Liver (tissue), 9 donors: ENCODE data around the gene CCR9. TPM values are rescaled to one million over a fixed set of nuclear protein-coding genes. Genes with fewer than 3 reads are reported as not detected.

Source experiments
- DNase-seq: peaks from one replicate; pipeline ENCODE4 v3.0.0-alpha.2; 2017; ENCODE audit warnings: low spot score
- H3K27ac ChIP-seq, 2 donors: one replicate each; pipeline ENCODE4 v1.7.0; 2013; ENCODE audit warnings: inconsistent platforms in 2 of 2, low read length in 2 of 2, control low read depth in 1 of 2, low read depth in 1 of 2, mild to moderate bottlenecking in 1 of 2
- H3K27me3 ChIP-seq, 4 donors: one replicate each; pipeline versions ENCODE4 v1.6.1 to v1.7.0; 2013; ENCODE audit warnings: low read length in 3 of 4, inconsistent platforms in 1 of 4, mild to moderate bottlenecking in 1 of 4, moderate library complexity in 1 of 4; ENCODE audit not compliant: control insufficient read depth in 4 of 4, insufficient read depth in 4 of 4
- H3K36me3 ChIP-seq, 4 donors: one replicate each; pipeline versions ENCODE4 v1.6.1 to v1.7.0; 2013; ENCODE audit warnings: low read length in 3 of 4, mild to moderate bottlenecking in 3 of 4, low read depth in 1 of 4, moderate library complexity in 1 of 4; ENCODE audit not compliant: control insufficient read depth in 4 of 4, insufficient read depth in 3 of 4
- H3K4me1 ChIP-seq, 4 donors: one replicate each; pipeline versions ENCODE4 v1.6.1 to v1.7.0; 2013; ENCODE audit warnings: low read length in 3 of 4, mild to moderate bottlenecking in 3 of 4, moderate library complexity in 1 of 4; ENCODE audit not compliant: control insufficient read depth in 4 of 4, insufficient read depth in 4 of 4
- H3K4me3 ChIP-seq, 3 donors: one replicate each; pipeline versions ENCODE4 v1.6.1 to v1.7.0; 2013; ENCODE audit warnings: low read length in 3 of 3, control low read depth in 1 of 3, low read depth in 1 of 3, mild to moderate bottlenecking in 1 of 3
- H3K9ac ChIP-seq, 2 donors: one replicate each; pipeline ENCODE4 v1.7.0; 2013; ENCODE audit warnings: low read length in 2 of 2, mild to moderate bottlenecking in 2 of 2, moderate library complexity in 2 of 2, control low read depth in 1 of 2, low read depth in 1 of 2
- H3K9me3 ChIP-seq, 4 donors: one replicate each; pipeline versions ENCODE4 v1.6.1 to v1.7.0; 2013; ENCODE audit warnings: low read length in 3 of 4; ENCODE audit not compliant: control insufficient read depth in 4 of 4
- EGR1 ChIP-seq, 2 donors: IDR thresholded peaks; 2 replicates each; pipeline ENCODE4 v1.6.1; 2016 to 2018; ENCODE audit warnings: antibody characterized with exemption in 2 of 2, low read depth in 2 of 2
- FOXA1 ChIP-seq: IDR thresholded peaks from 2 replicates; pipeline ENCODE4 v1.6.1; 2016; ENCODE audit warnings: antibody characterized with exemption
- GABPA ChIP-seq, 2 donors: IDR thresholded peaks in 1 of 2; conservative IDR thresholded peaks in 1 of 2; 2 replicates each; pipeline ENCODE4 v1.6.1; 2016; ENCODE audit warnings: antibody characterized with exemption in 2 of 2, mild to moderate bottlenecking in 1 of 2, moderate library complexity in 1 of 2
- HNF4A ChIP-seq, 2 donors: conservative IDR thresholded peaks; 2 replicates each; pipeline ENCODE4 v1.6.1; 2016; ENCODE audit warnings: antibody characterized with exemption in 2 of 2, mild to moderate bottlenecking in 2 of 2
- HNF4G ChIP-seq: IDR thresholded peaks from 2 replicates; pipeline ENCODE4 v1.6.1; 2016; ENCODE audit warnings: antibody characterized with exemption
- JUND ChIP-seq, 2 donors: IDR thresholded peaks; 2 replicates each; pipeline ENCODE4 v1.6.1; 2016; ENCODE audit warnings: antibody characterized with exemption in 2 of 2
- NR2F2 ChIP-seq: IDR thresholded peaks from 2 replicates; pipeline ENCODE4 v1.6.1; 2016; ENCODE audit warnings: antibody characterized with exemption
- RAD21 ChIP-seq, 2 donors: IDR thresholded peaks; 2 replicates each; pipeline ENCODE4 v1.6.1; 2016; ENCODE audit warnings: antibody characterized with exemption in 2 of 2, mild to moderate bottlenecking in 2 of 2
- RXRA ChIP-seq, 2 donors: IDR thresholded peaks; 2 replicates each; pipeline ENCODE4 v1.6.1; 2017 to 2018; ENCODE audit warnings: antibody characterized with exemption in 2 of 2, mild to moderate bottlenecking in 1 of 2
- SP1 ChIP-seq: IDR thresholded peaks from 2 replicates; pipeline ENCODE4 v1.6.1; 2018; ENCODE audit warnings: antibody characterized with exemption, mild to moderate bottlenecking
- TAF1 ChIP-seq: conservative IDR thresholded peaks from 2 replicates; pipeline ENCODE4 v1.6.1; 2016; ENCODE audit warnings: antibody characterized with exemption, mild to moderate bottlenecking
- YY1 ChIP-seq: IDR thresholded peaks from 2 replicates; pipeline ENCODE4 v1.6.1; 2016; ENCODE audit warnings: antibody characterized with exemption, mild to moderate bottlenecking
- WGBS: extraction: QIAGEN DNeasy Blood & Tissue Kit; methylation state at CpG from one replicate; pipeline ENCODE4 v1.1.7; 2013; 5-methylcytosine and 5-hydroxymethylcytosine counted together
- polyA plus RNA-seq, 2 donors: library from polyadenylated mRNA; stranded (reverse) in 1 of 2; unstranded in 1 of 2; fragments of 200-250 nt in 1 of 2; fragments of >200 nt in 1 of 2; fragmentation: Nextera tagmentation in 1 of 2; extraction: Ambion mirVana in 1 of 2; gene quantifications; one replicate each; pipeline versions ENCODE4 v1.2.1 to v1.2.3, GENCODE V29; 2013 to 2015
- total RNA-seq, 2 donors: library from RNA; depleted of rRNA; stranded (reverse); fragments of >200 nt; gene quantifications; one replicate each; pipeline ENCODE4 v1.2.3, GENCODE V29; 2014
- TF ChIP-seq, protein P1 (sequence below): IDR thresholded peaks from 2 replicates; pipeline ENCODE4 v1.6.1; 2016; ENCODE audit warnings: antibody characterized with exemption
- TF ChIP-seq, protein P2 (sequence below): IDR thresholded peaks from 2 replicates; pipeline ENCODE4 v1.6.1; 2016; ENCODE audit warnings: antibody characterized with exemption
- TF ChIP-seq, protein P3 (sequence below): IDR thresholded peaks from 2 replicates; pipeline ENCODE4 v1.6.1; 2016; ENCODE audit warnings: antibody characterized with exemption
- TF ChIP-seq, protein P4 (sequence below): fragments of 150-350 bp; IDR thresholded peaks from 2 replicates; pipeline ENCODE4 v1.5.1; 2017; ENCODE audit warnings: improper control_type of control experiment, low read depth, low read length; ENCODE audit not compliant: missing input control
- TF ChIP-seq, protein P5 (sequence below): IDR thresholded peaks from 2 replicates; pipeline ENCODE4 v1.6.1; 2016; ENCODE audit warnings: antibody characterized with exemption, mild to moderate bottlenecking
- donor health status: healthy.
- donor health status: healthy.
- donor health status: healthy.
- donor health status: healthy.
- donor health status: healthy.

Gene CCR9
- total and polyA plus RNA-seq, 4 donors = 0.28 TPM; not detected in 3

DNA sequence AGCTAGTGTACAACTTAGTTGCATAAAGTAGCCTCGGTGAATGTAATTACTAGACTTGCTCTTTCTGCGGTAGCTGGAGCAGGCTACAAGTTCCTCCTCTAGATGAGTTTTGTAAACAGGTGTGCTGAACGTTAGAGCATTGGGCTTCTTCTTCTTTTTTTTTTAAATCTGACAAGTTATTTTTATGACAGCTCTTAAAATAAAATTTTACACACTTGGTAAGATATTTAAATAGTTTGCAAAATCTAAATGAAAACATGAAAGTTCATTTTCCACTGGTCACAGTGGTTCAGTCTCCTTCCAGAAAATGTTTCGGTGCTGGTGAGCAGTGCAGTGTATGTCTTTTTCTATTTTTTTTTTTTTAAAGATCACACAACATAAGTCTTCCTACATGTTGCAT, 3.0 kb downstream of the CCR9 start:
- H3K4me1 ChIP-seq = no peaks in the 10 kb centered on the region
- H3K36me3 ChIP-seq = no peaks in the 10 kb centered on the region
- no peaks in the 10 kb centered on the region for H3K27me3 ChIP-seq
- DNase-seq = no peak
- no peaks in the 10 kb centered on the region for H3K9me3 ChIP-seq
- H3K4me3 ChIP-seq = no peak overlapping the region
- no peak overlapping the region for H3K9ac ChIP-seq
- no peak overlapping the region for H3K27ac ChIP-seq
- WGBS = 77% methylated on average over 4 of the region's 4 CpGs
- TF ChIP-seq NR2F2 (no peak), RAD21 (IDR thresholded peaks at IDR 0.05) (no peak), YY1 (no peak), SP1 (no peak), FOXA1 (no peak), GABPA (IDR thresholded peaks at IDR 0.05 in 1 of 2, conservative IDR thresholded peaks at IDR 0.05 in 1 of 2) (no peak)
- TF ChIP-seq, protein P1, sequence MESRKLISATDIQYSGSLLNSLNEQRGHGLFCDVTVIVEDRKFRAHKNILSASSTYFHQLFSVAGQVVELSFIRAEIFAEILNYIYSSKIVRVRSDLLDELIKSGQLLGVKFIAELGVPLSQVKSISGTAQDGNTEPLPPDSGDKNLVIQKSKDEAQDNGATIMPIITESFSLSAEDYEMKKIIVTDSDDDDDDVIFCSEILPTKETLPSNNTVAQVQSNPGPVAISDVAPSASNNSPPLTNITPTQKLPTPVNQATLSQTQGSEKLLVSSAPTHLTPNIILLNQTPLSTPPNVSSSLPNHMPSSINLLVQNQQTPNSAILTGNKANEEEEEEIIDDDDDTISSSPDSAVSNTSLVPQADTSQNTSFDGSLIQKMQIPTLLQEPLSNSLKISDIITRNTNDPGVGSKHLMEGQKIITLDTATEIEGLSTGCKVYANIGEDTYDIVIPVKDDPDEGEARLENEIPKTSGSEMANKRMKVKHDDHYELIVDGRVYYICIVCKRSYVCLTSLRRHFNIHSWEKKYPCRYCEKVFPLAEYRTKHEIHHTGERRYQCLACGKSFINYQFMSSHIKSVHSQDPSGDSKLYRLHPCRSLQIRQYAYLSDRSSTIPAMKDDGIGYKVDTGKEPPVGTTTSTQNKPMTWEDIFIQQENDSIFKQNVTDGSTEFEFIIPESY = no peak
- TF ChIP-seq, protein P2, sequence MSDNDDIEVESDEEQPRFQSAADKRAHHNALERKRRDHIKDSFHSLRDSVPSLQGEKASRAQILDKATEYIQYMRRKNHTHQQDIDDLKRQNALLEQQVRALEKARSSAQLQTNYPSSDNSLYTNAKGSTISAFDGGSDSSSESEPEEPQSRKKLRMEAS = no peak

DNA sequence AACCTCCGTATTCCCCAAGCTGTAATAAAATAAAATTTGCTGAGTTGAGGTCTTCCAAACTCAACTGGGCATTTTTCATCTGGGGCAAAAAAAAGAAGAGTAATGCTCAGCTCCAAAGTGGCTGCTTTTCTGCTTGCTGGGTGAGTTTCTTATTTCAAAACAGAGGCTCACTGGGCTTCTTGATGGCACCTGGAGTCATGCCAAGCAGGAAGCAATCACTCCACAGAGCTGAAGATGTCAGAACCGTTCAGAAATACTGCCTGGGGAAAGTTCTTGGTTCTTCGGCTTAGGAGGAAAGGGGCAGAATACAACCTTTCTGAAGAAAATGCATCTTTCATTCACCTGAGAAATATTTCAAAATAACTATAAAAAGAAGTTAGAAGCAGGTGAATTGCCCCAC, 4.1 kb downstream of the CCR9 start:
- no peaks in the 10 kb centered on the region for H3K27me3 ChIP-seq
- WGBS = 61% methylated on average over 3 of the region's 3 CpGs
- H3K27ac ChIP-seq = no peak overlapping the region
- H3K9me3 ChIP-seq = no peaks in the 10 kb centered on the region
- H3K36me3 ChIP-seq = no peaks in the 10 kb centered on the region
- TF ChIP-seq JUND (IDR thresholded peaks at IDR 0.05) (no peak), HNF4G (no peak), GABPA (IDR thresholded peaks at IDR 0.05 in 1 of 2, conservative IDR thresholded peaks at IDR 0.05 in 1 of 2) (no peak), HNF4A (conservative IDR thresholded peaks at IDR 0.05) (no peak)
- TF ChIP-seq, protein P3, sequence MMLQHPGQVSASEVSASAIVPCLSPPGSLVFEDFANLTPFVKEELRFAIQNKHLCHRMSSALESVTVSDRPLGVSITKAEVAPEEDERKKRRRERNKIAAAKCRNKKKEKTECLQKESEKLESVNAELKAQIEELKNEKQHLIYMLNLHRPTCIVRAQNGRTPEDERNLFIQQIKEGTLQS = no peak
- H3K4me3 ChIP-seq = no peak overlapping the region
- no peak overlapping the region for H3K9ac ChIP-seq
- no peak for DNase-seq
- H3K4me1 ChIP-seq = no peaks in the 10 kb centered on the region

DNA sequence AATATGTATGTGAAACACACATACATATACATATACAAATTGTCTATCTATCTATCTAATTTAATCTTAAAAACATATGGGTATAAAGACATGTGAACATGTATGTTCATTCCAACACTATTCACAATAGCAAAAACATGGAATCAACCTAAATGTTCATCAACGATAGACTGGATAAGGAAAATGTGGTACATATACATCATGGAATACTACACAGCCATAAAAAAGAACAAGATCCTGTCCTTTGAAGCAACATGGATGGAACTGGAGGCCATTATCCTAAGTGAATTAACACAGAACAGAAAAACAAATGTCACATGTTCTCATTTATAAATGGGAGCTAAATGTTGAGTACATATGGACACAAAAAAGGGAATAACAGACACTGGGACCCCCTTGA, 5.8 kb downstream of the CCR9 start:
- H3K4me1 ChIP-seq = no peaks in the 10 kb centered on the region
- TF ChIP-seq EGR1 (IDR thresholded peaks at IDR 0.05; ENCODE audit: low read depth in 2 of 2) = no peak
- no peak for TF ChIP-seq YY1
- TF ChIP-seq TAF1 = no peak
- TF ChIP-seq, protein P2 = no peak
- no peak for TF ChIP-seq GABPA (IDR thresholded peaks at IDR 0.05 in 1 of 2, conservative IDR thresholded peaks at IDR 0.05 in 1 of 2)
- TF ChIP-seq SP1 = no peak
- TF ChIP-seq, protein P1 = no peak
- no peak for TF ChIP-seq RXRA (IDR thresholded peaks at IDR 0.05)
- TF ChIP-seq NR2F2 = no peak
- TF ChIP-seq HNF4G = no peak
- TF ChIP-seq HNF4A (conservative IDR thresholded peaks at IDR 0.05) = no peak
- TF ChIP-seq, protein P3 = no peak
- TF ChIP-seq, protein P4, sequence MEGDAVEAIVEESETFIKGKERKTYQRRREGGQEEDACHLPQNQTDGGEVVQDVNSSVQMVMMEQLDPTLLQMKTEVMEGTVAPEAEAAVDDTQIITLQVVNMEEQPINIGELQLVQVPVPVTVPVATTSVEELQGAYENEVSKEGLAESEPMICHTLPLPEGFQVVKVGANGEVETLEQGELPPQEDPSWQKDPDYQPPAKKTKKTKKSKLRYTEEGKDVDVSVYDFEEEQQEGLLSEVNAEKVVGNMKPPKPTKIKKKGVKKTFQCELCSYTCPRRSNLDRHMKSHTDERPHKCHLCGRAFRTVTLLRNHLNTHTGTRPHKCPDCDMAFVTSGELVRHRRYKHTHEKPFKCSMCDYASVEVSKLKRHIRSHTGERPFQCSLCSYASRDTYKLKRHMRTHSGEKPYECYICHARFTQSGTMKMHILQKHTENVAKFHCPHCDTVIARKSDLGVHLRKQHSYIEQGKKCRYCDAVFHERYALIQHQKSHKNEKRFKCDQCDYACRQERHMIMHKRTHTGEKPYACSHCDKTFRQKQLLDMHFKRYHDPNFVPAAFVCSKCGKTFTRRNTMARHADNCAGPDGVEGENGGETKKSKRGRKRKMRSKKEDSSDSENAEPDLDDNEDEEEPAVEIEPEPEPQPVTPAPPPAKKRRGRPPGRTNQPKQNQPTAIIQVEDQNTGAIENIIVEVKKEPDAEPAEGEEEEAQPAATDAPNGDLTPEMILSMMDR = no peak
- TF ChIP-seq RAD21 (IDR thresholded peaks at IDR 0.05) = no peak
- TF ChIP-seq, protein P5, sequence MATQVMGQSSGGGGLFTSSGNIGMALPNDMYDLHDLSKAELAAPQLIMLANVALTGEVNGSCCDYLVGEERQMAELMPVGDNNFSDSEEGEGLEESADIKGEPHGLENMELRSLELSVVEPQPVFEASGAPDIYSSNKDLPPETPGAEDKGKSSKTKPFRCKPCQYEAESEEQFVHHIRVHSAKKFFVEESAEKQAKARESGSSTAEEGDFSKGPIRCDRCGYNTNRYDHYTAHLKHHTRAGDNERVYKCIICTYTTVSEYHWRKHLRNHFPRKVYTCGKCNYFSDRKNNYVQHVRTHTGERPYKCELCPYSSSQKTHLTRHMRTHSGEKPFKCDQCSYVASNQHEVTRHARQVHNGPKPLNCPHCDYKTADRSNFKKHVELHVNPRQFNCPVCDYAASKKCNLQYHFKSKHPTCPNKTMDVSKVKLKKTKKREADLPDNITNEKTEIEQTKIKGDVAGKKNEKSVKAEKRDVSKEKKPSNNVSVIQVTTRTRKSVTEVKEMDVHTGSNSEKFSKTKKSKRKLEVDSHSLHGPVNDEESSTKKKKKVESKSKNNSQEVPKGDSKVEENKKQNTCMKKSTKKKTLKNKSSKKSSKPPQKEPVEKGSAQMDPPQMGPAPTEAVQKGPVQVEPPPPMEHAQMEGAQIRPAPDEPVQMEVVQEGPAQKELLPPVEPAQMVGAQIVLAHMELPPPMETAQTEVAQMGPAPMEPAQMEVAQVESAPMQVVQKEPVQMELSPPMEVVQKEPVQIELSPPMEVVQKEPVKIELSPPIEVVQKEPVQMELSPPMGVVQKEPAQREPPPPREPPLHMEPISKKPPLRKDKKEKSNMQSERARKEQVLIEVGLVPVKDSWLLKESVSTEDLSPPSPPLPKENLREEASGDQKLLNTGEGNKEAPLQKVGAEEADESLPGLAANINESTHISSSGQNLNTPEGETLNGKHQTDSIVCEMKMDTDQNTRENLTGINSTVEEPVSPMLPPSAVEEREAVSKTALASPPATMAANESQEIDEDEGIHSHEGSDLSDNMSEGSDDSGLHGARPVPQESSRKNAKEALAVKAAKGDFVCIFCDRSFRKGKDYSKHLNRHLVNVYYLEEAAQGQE = no peak
- TF ChIP-seq FOXA1 = no peak
- 97% methylated on average over 1 of the region's 1 CpG for WGBS
- H3K9me3 ChIP-seq = no peaks in the 10 kb centered on the region
- no peaks in the 10 kb centered on the region for H3K36me3 ChIP-seq
- no peak overlapping the region for H3K9ac ChIP-seq
- no peak overlapping the region for H3K4me3 ChIP-seq
- H3K27me3 ChIP-seq = no peaks in the 10 kb centered on the region
- no peak for DNase-seq
- no peak overlapping the region for H3K27ac ChIP-seq
